Stimulated activated CD4-positive, alpha-beta T cell treated with anti-CD3 and anti-CD28 coated beads, Interleukin-1b, Interleukin-23, amount 100 ng/mL, for 48 hours (primary cell): ENCODE measurements around the gene INTS1.

Experiments
- DNase-seq: peaks from one replicate; pipeline ENCODE4 v3.0.0-alpha.2; 2020

INTS1 gene, protein sequence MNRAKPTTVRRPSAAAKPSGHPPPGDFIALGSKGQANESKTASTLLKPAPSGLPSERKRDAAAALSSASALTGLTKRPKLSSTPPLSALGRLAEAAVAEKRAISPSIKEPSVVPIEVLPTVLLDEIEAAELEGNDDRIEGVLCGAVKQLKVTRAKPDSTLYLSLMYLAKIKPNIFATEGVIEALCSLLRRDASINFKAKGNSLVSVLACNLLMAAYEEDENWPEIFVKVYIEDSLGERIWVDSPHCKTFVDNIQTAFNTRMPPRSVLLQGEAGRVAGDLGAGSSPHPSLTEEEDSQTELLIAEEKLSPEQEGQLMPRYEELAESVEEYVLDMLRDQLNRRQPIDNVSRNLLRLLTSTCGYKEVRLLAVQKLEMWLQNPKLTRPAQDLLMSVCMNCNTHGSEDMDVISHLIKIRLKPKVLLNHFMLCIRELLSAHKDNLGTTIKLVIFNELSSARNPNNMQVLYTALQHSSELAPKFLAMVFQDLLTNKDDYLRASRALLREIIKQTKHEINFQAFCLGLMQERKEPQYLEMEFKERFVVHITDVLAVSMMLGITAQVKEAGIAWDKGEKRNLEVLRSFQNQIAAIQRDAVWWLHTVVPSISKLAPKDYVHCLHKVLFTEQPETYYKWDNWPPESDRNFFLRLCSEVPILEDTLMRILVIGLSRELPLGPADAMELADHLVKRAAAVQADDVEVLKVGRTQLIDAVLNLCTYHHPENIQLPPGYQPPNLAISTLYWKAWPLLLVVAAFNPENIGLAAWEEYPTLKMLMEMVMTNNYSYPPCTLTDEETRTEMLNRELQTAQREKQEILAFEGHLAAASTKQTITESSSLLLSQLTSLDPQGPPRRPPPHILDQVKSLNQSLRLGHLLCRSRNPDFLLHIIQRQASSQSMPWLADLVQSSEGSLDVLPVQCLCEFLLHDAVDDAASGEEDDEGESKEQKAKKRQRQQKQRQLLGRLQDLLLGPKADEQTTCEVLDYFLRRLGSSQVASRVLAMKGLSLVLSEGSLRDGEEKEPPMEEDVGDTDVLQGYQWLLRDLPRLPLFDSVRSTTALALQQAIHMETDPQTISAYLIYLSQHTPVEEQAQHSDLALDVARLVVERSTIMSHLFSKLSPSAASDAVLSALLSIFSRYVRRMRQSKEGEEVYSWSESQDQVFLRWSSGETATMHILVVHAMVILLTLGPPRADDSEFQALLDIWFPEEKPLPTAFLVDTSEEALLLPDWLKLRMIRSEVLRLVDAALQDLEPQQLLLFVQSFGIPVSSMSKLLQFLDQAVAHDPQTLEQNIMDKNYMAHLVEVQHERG (N-terminal part only)

GRCh38 chr7:1503816-1504775 lies at the start of gene INTS1:
Gene INTS1, minus strand, starts transcription at chr7:1504389. Its CDS starts 429 bp downstream, at chr7:1503960.
- peak; percentile 91 for DNase-seq

- no peak for DNase-seq
Observed at GRCh38 chr7:1553512-1554210, 49.5 kb upstream of the INTS1 start.

GRCh38 chr7:1552200-1552599 lies 48.0 kb upstream of the INTS1 start:
- DNase-seq = no peak

DNA sequence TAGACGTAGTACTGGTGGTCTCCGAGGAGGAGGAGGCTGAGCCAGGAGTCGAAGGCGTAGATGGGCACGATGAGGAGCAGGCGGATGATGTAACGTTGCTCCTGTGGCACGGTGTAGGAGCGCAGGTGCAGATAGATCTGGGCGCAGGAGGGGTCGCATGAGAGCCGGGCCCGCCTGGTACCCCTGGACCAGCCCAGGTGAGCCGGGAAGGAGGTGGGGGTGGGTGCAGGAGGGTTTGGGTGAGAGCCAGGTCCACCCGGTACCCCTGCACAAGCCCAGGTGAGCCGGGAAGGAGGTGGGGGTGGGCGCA lies 46.6 kb upstream of the INTS1 start:
- no peak for DNase-seq

GRCh38 chr7:1550005-1550845 lies 46.0 kb upstream of the INTS1 start:
- no peak for DNase-seq

DNA sequence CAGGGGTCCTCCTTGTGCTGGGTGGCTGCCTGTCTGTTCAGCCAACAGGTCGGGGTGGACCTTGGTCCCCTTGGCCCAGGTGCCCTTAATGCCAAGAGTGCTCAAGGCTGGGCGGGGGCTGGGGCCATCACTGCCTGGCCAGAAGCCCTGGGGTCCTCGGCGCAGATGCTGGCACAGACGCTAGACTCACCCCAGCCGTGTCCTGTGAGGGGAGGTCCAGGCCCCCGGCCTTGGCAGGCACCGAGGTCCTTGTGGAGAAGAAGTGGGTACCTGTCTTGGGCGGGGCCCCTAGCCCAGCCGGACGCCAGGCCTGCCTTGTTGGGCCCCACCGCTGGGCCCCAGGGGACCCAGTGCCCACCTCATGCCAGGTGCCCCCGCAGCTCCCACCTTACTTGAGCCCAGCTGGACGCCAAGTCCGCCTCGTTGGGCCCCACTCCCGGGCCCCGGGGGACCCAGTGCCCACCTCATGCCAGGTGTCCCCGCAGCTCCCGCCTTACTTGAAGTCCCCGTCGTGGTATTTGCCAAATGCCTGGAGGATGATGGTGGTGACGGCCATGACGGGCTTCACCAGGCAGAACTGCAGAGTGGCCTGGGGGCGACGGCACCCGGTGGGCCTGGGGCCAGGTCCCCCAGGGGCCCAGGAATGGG lies 45.3 kb upstream of the INTS1 start:
- DNase-seq = no peak

DNA sequence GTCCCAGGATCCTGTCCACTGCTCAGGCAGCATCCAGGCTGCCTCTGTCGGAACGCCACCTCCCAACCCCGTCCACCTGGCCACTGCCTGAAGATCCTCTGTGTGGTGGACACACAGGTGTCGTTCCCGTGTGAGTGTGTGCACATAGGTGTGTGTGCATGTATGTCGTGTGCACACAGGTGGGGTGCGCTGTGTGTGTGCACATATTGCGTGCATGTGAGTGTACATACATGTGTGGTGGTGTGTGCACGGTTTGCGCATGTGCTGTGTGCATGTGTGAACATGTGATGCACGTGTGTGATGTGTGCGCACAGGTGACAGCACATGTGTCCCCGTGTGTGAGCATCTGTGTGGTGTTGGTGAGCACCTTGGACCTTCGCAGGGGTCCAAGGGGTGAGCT lies 44.8 kb upstream of the INTS1 start:
- no peak for DNase-seq

DNA sequence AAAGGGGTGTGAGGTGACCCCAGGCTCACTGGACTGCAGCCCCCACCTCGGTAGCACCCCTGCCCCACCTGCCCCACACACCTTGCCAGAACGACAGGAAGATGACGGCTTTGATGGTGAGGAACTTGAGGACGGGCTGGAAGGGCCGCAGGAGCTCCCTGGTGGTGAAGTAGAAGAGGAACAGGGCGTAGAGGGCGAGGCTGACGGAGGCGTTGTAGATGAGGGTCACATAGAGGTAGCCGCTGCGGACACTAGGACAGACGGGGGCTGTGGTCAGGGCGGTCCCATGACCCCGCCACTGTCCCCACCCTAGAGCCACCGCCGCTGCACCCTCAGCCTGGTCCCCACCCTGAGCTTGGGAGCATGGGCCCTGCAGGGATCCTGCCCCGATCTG lies 44.2 kb upstream of the INTS1 start:
- DNase-seq = no peak

DNA sequence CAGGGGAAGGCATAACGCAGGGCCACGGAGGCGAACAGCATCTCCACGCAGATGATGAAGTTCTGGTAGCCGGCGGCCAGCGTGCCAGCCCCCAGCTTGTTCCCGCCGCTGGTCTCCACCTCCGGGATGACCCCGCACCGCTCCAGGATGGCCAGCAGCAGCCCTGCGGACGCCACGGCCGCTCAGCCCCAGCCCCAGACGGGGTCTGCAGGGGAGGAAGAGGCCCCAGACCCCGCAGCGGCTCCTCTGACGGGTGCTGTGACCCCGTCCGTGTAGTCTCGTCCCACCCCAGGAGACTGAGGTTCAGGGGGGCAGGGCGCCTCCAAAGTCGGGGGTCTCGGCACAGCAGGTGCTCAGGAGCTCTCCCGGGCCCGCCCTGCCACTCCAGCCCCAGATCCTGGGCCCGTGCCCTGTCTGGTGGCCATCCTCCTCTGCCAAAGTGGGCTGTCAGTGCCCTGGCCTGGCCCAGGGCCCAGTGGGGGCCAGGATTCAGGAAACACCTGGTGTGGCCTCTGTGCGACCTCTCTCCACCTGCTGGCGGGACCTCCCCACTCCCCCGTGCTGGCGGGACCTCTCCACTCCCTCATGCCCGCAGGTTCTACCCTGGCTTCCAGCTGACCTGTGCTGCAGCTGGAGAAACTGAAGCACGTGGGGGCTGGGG lies 43.7 kb upstream of the INTS1 start:
- no peak for DNase-seq

- DNase-seq = no peak
Observed at GRCh38 chr7:1546909-1547776, 43.0 kb upstream of the INTS1 start.

- no peak for DNase-seq
Observed at GRCh38 chr7:1546274-1546908, 42.2 kb upstream of the INTS1 start.

DNA sequence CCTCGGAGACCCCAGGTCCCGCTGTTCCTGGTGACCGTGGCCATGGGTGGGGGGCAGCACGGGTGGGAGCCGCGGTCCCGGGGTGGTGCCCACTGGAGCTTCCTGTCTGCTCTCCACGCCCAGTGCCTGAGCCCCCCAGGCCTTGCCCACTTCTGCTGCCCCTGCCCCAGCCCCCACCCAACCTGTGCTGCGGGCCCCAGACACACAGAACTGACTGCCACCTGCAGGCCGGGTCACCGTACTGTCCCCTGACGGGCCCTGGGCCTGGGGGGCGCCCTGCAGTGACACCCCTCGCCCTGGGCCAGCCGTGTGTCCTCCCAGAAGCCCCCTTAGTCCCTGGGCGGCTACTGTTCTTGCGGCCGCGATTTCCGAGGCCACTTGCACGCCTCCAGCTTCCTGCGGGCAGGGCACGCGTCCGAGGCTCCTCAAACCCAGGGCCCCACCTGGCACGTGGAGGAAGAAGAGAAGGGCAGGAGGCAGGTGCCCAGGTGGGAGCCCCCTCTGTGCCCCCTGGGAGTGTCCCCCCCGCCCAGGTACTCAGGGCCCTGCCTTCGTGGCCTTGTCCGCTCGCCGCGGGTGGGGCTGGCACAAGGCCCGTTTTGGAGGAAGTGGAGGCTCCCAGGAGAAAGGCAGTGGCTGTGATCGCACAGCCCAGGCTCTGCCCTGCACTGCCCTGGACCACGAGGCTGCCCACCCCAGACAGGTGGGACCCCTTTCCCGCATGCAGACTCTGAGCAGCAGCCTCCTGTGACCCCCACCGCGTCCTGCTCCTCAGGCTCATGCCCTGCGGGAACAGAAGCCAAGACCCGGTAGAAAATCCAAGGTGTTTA lies 41.4 kb upstream of the INTS1 start:
- DNase-seq = no peak

- no peak for DNase-seq
Observed at GRCh38 chr7:1544896-1545416, 40.8 kb upstream of the INTS1 start.

DNA sequence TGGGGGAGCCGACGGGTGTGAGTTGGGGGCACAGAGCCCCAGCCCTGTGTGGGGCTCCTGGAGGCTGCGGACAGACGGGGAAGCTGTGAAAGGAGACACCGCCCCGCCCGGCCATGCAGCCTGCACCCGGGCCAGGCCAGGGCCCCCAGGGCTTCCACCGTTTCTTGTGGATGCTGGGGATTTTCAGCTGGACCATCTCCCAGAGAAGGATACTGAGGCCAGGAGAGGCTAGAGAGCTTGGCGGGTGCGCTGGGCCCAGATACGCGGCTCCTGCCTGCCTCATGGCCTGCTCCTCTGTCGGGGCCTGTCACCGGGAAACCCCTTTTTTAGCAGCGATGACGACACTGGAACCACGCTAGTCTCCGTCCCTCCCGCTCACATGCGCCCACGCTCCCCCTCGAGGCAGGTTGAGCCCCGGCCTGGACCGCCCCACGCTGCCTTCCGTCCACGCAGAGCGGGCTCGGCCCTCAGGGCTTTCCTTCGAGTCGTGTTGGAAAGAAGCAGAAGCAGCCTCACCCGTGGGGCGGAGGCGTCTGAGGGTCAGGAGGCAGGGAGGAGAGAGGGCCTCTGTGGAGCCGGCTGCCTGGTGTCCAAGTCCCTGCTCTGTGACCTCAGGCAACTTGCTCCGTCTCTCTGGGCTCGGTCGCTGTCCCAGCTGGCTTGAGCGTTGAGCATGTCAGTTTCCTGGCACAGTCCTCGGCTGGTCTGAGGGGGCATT lies 40.1 kb upstream of the INTS1 start:
- DNase-seq = no peak

DNA sequence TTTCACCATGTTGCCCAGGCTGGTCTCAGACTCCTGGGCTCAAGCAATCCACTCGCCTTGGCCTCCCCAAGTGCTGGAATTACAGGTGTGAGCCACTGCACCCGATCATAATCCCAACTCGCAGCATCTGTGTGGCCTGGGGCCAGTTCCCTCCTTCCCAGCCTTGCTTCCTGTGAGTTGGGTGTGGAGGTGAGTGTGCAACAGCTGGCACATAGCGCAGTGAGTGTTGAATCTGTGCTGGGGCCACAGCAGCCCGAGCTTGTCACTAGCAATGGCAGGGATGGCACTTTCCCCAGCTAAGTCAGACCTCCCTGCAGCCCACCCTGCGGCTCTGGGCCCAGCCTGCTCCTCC lies 39.6 kb upstream of the INTS1 start:
- DNase-seq = no peak
